B cell (primary cell): ENCODE results near the gene TM4SF20. TPM values are rescaled to one million over a fixed set of nuclear protein-coding genes. Genes with fewer than 3 reads are reported as not detected.

Experiments used
- ATAC-seq: fragments of 200-7000 bp; cut with Tn5 transposase; one replicate; pipeline ENCODE4 v1.10.0; 2021; ENCODE audit warnings: low read depth, mild to moderate bottlenecking, moderate number of reproducible peaks, moderate library complexity
- CTCF ChIA-PET: fragments of 350-600 bp; sonication (Branson Sonifier 250); formaldehyde crosslinking; loops from one replicate; lab custom pipeline; 2021; ENCODE audit warnings: antibody characterized with exemption, inconsistent platforms; lab: Charles Lee
- POLR2A ChIA-PET: fragments of 350-600 bp; sonication (Branson Sonifier 250); formaldehyde crosslinking; loops from one replicate; lab custom pipeline; 2021; ENCODE audit warnings: antibody characterized with exemption; lab: Charles Lee
- DNase-seq: peaks from one replicate; pipeline ENCODE4 v3.0.0; 2013
- H2AFZ ChIP-seq: 2 replicates; pipeline ENCODE4 v1.6.1; 2012; ENCODE audit warnings: mild to moderate bottlenecking, low read depth, low read length; ENCODE audit not compliant: insufficient read depth, poor library complexity, severe bottlenecking
- H3K27ac ChIP-seq, 2 donors: 1 replicate in 1 of 2; 2 replicates in 1 of 2; pipeline ENCODE4 v1.5.1; 2012 to 2013; ENCODE audit warnings: low read length in 2 of 2, mild to moderate bottlenecking in 2 of 2, moderate library complexity in 1 of 2
- H3K27me3 ChIP-seq, 4 experiments: fragments of 200-600 bp in 1 of 4; sonication (generic) in 1 of 4; replicated peaks in 1 of 4; 1 replicate in 2 of 4; 2 replicates in 2 of 4; pipeline versions ENCODE4 v1.6.1 to v1.7.0; 2013 to 2016; ENCODE audit warnings: low read length in 3 of 4, mild to moderate bottlenecking in 2 of 4, mixed read lengths in 1 of 4, moderate library complexity in 1 of 4; ENCODE audit not compliant: insufficient read depth in 4 of 4, control insufficient read depth in 3 of 4; ENCODE audit errors: control extremely low read depth in 1 of 4
- H3K36me3 ChIP-seq, 2 experiments: replicated peaks in 1 of 2; 1 replicate in 1 of 2; 2 replicates in 1 of 2; pipeline versions ENCODE4 v1.6.1 to v1.7.1; 2013; ENCODE audit warnings: low read length in 1 of 2; ENCODE audit not compliant: insufficient read depth in 2 of 2, control insufficient read depth in 1 of 2; ENCODE audit errors: control extremely low read depth in 1 of 2, extremely low read depth in 1 of 2
- H3K4me1 ChIP-seq, 2 donors: fragments of 200-600 bp in 1 of 2; sonication (generic) in 1 of 2; 1 replicate in 1 of 2; 2 replicates in 1 of 2; pipeline versions ENCODE4 v1.5.1 to v1.6.1; 2013 to 2017; ENCODE audit warnings: low read length in 2 of 2; ENCODE audit not compliant: control insufficient read depth in 2 of 2, insufficient read depth in 2 of 2
- H3K4me2 ChIP-seq: replicated peaks from 2 replicates; pipeline ENCODE3; 2012; ENCODE audit warnings: mild to moderate bottlenecking, low read depth, low read length; ENCODE audit not compliant: poor library complexity, severe bottlenecking
- H3K4me3 ChIP-seq, 5 experiments: fragments of 200-600 bp in 1 of 5; sonication (generic) in 1 of 5; 1 replicate in 3 of 5; 2 replicates in 2 of 5; pipeline versions ENCODE4 v1.5.1 to v1.7.0; 2011 to 2016; ENCODE audit warnings: low read length in 4 of 5, mild to moderate bottlenecking in 4 of 5, low read depth in 2 of 5, control low read depth in 1 of 5, moderate library complexity in 1 of 5; ENCODE audit not compliant: insufficient read depth in 1 of 5; ENCODE audit errors: control extremely low read depth in 1 of 5, extremely low read depth in 1 of 5
- H3K79me2 ChIP-seq: fragments of 200-600 bp; sonication (generic); one replicate; pipeline ENCODE4 v1.6.0; 2016; ENCODE audit warnings: low read length; ENCODE audit not compliant: control insufficient read depth, insufficient read depth
- H3K9ac ChIP-seq: fragments of 200-600 bp; sonication (generic); 2 replicates; pipeline ENCODE4 v1.6.1; 2017; ENCODE audit warnings: mild to moderate bottlenecking, low read length, moderate library complexity
- H3K9me3 ChIP-seq, 3 donors: one replicate each; pipeline versions ENCODE4 v1.6.1 to v1.7.1; 2013; ENCODE audit warnings: low read length in 2 of 3; ENCODE audit not compliant: control insufficient read depth in 2 of 3, insufficient read depth in 1 of 3; ENCODE audit errors: control extremely low read depth in 1 of 3
- H4K20me1 ChIP-seq: 2 replicates; pipeline ENCODE4 v1.6.0; 2012; ENCODE audit warnings: mild to moderate bottlenecking, low read length; ENCODE audit not compliant: insufficient read depth, control insufficient read depth, poor library complexity, severe bottlenecking
- H3K27ac Mint-ChIP-seq: one replicate; pipeline ENCODE4 v1.8.0; 2021; ENCODE audit warnings: mixed read lengths
- H3K27me3 Mint-ChIP-seq: one replicate; pipeline ENCODE4 v1.8.0; 2021; ENCODE audit warnings: mixed read lengths
- H3K4me1 Mint-ChIP-seq: one replicate; pipeline ENCODE4 v1.8.0; 2021; ENCODE audit warnings: mixed read lengths
- H3K4me3 Mint-ChIP-seq: one replicate; pipeline ENCODE4 v1.8.0; 2021; ENCODE audit warnings: mixed read lengths
- H3K9me3 Mint-ChIP-seq: one replicate; pipeline ENCODE4 v1.8.0; 2022; ENCODE audit warnings: mixed read lengths; ENCODE audit not compliant: insufficient read depth
- CTCF ChIP-seq: fragments of 200-600 bp; IDR thresholded peaks from one replicate; pipeline ENCODE4 v1.8.0; 2022; ENCODE audit warnings: antibody characterized with exemption, mild to moderate bottlenecking
- EZH2 ChIP-seq: IDR thresholded peaks from 2 replicates; pipeline ENCODE4 v1.6.1; 2012; ENCODE audit warnings: borderline replicate concordance, low read depth, mild to moderate bottlenecking, moderate library complexity, low read length; ENCODE audit not compliant: insufficient read depth, poor library complexity, severe bottlenecking
- WGBS: methylation state at CpG from one replicate; pipeline ENCODE4 v1.1.5; 2013; ENCODE audit warnings: missing lambda C conversion rate; ENCODE audit not compliant: insufficient coverage; 5-methylcytosine and 5-hydroxymethylcytosine counted together
- intact Hi-C: fragments of 100-400 bp; cut with micrococcal nuclease; formaldehyde crosslinking; loops from one replicate; pipeline ENCODE4 v1.10.0; 2022
- polyA plus RNA-seq: library from polyadenylated mRNA; depleted of rRNA; stranded (reverse); fragments of >200 nt; gene quantifications from 2 replicates; pipeline ENCODE4 v1.2.3, GENCODE V29; 2012
- total RNA-seq, 2 donors: library from RNA; stranded (reverse); fragments of 120-200 nt in 1 of 2; gene quantifications; 1 replicate in 1 of 2; 2 replicates in 1 of 2; pipeline versions ENCODE4 v1.2.3 to v1.2.4, GENCODE V29; 2013 to 2022

Gene TM4SF20
- total and polyA plus RNA-seq, 2 donors (not counting 1 experiment from before 2014, with no cell fraction given), result not detected

GRCh38 chr2:227402321-227402720 is 23.2 kb upstream of the TM4SF20 start:
- Mint-ChIP-seq H3K4me1 (peaks cover 37% of the 10 kb centered on the region), H3K27me3 (no peaks in the 10 kb centered on the region), H3K27ac (no peak overlapping the region)

GRCh38 chr2:227401550-227401949 is 22.4 kb upstream of the TM4SF20 start:
- H3K9me3 ChIP-seq, result no peaks in the 10 kb centered on the region
- intact Hi-C loops, result no loop called here
- ChIA-PET POLR2A (no interaction called here), CTCF (interaction anchor here (0.5 kb wide), 1 partner anchor 27 kb away, joined by 3 read pairs; no protein-coding TSS in a partner anchor)
- WGBS, result 100% methylated on average over 2 of the region's 2 CpGs
- DNase-seq (no peak), ATAC-seq (no peak)
- no peak overlapping the region for H3K4me2 ChIP-seq
- no peaks in the 10 kb centered on the region for H3K36me3 ChIP-seq
- H3K27me3 Mint-ChIP-seq, result no peaks in the 10 kb centered on the region
- H3K9ac ChIP-seq, result no peak overlapping the region
- H3K9me3 Mint-ChIP-seq, result no peaks in the 10 kb centered on the region
- no peaks in the 10 kb centered on the region for H4K20me1 ChIP-seq
- H3K79me2 ChIP-seq, result no peaks in the 10 kb centered on the region
- H3K27ac Mint-ChIP-seq, result no peak overlapping the region
- no peak overlapping the region for H3K4me3 ChIP-seq
- TF ChIP-seq CTCF, result no peak
- no peak for TF ChIP-seq EZH2
- H3K4me1 Mint-ChIP-seq, result peaks cover 36% of the 10 kb centered on the region
- no peak overlapping the region for H2AFZ ChIP-seq
- no peak overlapping the region for H3K4me3 Mint-ChIP-seq
- no peak overlapping the region for H3K27ac ChIP-seq
- peaks cover 17 to 27% of the 10 kb centered on the region in 2 donors for H3K4me1 ChIP-seq
- H3K27me3 ChIP-seq, result no peaks in the 10 kb centered on the region

More at GRCh38 chr2:227402321-227402720, 23.2 kb upstream of the TM4SF20 start:
- ChIA-PET CTCF (no interaction called here), POLR2A (no interaction called here)
- ATAC-seq (no peak), DNase-seq (no peak)
- H3K4me2 ChIP-seq, result no peak overlapping the region
- Mint-ChIP-seq H3K9me3 (no peaks in the 10 kb centered on the region), H3K4me3 (no peak overlapping the region)
- H3K9ac ChIP-seq, result no peak overlapping the region
- peaks cover 17 to 27% of the 10 kb centered on the region in 2 donors for H3K4me1 ChIP-seq
- no peak overlapping the region for H3K27ac ChIP-seq
- H2AFZ ChIP-seq, result no peak overlapping the region
- no peak for TF ChIP-seq CTCF
- no peak for TF ChIP-seq EZH2
- intact Hi-C loops, result no loop called here
- no peaks in the 10 kb centered on the region for H3K9me3 ChIP-seq
- no peaks in the 10 kb centered on the region for H3K27me3 ChIP-seq
- H3K79me2 ChIP-seq, result no peaks in the 10 kb centered on the region
- H4K20me1 ChIP-seq, result no peaks in the 10 kb centered on the region
- H3K36me3 ChIP-seq, result no peaks in the 10 kb centered on the region
- no peak overlapping the region for H3K4me3 ChIP-seq
